Measurements from ENCODE around the gene TRPM1.

Gene TRPM1

GRCh38 chr15:31058236-31058962, 43.1 kb downstream of the TRPM1 start:
- ChIA-PET POLR2A (no interaction called here), CTCF (no interaction called here)
- no peak for DNase-seq (ENCODE audit: extremely low spot score)
- no peak for TF ChIP-seq NFRKB (IDR thresholded peaks at IDR 0.05)
- no peak for TF ChIP-seq TARDBP (IDR thresholded peaks at IDR 0.05)
- TF ChIP-seq SP1 (IDR thresholded peaks at IDR 0.05) = no peak
- no peak for TF ChIP-seq HDGF (IDR thresholded peaks at IDR 0.05; ENCODE audit: borderline replicate concordance)
- TF ChIP-seq ELF4 (IDR thresholded peaks at IDR 0.05) = no peak
- no peak for TF ChIP-seq FOXA1 (IDR thresholded peaks at IDR 0.05)
- no peak for TF ChIP-seq PKNOX1 (IDR thresholded peaks at IDR 0.05)
- TF ChIP-seq L3MBTL2 (conservative IDR thresholded peaks at IDR 0.05) = no peak
- TF ChIP-seq CTBP1 (IDR thresholded peaks at IDR 0.05; ENCODE audit: borderline replicate concordance) = no peak
- TF ChIP-seq SUZ12 (IDR thresholded peaks at IDR 0.05) = no peak
- TF ChIP-seq FOXK2 (IDR thresholded peaks at IDR 0.05) = no peak
- no peak for TF ChIP-seq ARNT (IDR thresholded peaks at IDR 0.05)
- no peak for TF ChIP-seq BHLHE40 (IDR thresholded peaks at IDR 0.05; ENCODE audit: borderline replicate concordance)
- no peak for TF ChIP-seq ZNF384 (IDR thresholded peaks at IDR 0.05)

GRCh38 chr15:31051496-31052080, 49.9 kb downstream of the TRPM1 start:
- ChIA-PET POLR2A (no interaction called here), CTCF (no interaction called here)
- TF ChIP-seq ARNT (IDR thresholded peaks at IDR 0.05) = no peak
- no peak for TF ChIP-seq NFRKB (IDR thresholded peaks at IDR 0.05)
- no peak for DNase-seq (ENCODE audit: extremely low spot score)

- TF ChIP-seq TARDBP (IDR thresholded peaks at IDR 0.05) (no peak), FOXA1 (IDR thresholded peaks at IDR 0.05) (no peak), ARNT (IDR thresholded peaks at IDR 0.05) (no peak), CTBP1 (IDR thresholded peaks at IDR 0.05; ENCODE audit: borderline replicate concordance) (no peak)
- POLR2A ChIA-PET = no interaction called here
- DNase-seq (ENCODE audit: extremely low spot score) = no peak
- CTCF ChIA-PET = no interaction called here
These were observed 50.6 kb downstream of the TRPM1 start for GRCh38 chr15:31050953-31051352.

GRCh38 chr15:31049682-31050615, 51.6 kb downstream of the TRPM1 start:
- no peak for DNase-seq (ENCODE audit: extremely low spot score)
- POLR2A ChIA-PET = no interaction called here
- CTCF ChIA-PET = no interaction called here
- no peak for TF ChIP-seq L3MBTL2 (conservative IDR thresholded peaks at IDR 0.05)
- no peak for TF ChIP-seq CTBP1 (IDR thresholded peaks at IDR 0.05; ENCODE audit: borderline replicate concordance)
- no peak for TF ChIP-seq HDGF (IDR thresholded peaks at IDR 0.05; ENCODE audit: borderline replicate concordance)

GRCh38 chr15:31049111-31049510, 52.4 kb downstream of the TRPM1 start:
- TF ChIP-seq FOXA1 (IDR thresholded peaks at IDR 0.05) (no peak), ARNT (IDR thresholded peaks at IDR 0.05) (no peak), SP1 (IDR thresholded peaks at IDR 0.05) (no peak), ZNF384 (IDR thresholded peaks at IDR 0.05) (no peak), NFRKB (IDR thresholded peaks at IDR 0.05) (no peak), BHLHE40 (IDR thresholded peaks at IDR 0.05; ENCODE audit: borderline replicate concordance) (no peak), ELF4 (IDR thresholded peaks at IDR 0.05) (no peak), TARDBP (IDR thresholded peaks at IDR 0.05) (no peak), L3MBTL2 (conservative IDR thresholded peaks at IDR 0.05) (no peak)
- POLR2A ChIA-PET = no interaction called here
- CTCF ChIA-PET = no interaction called here
- no peak for DNase-seq (ENCODE audit: extremely low spot score)

- no peak for DNase-seq (ENCODE audit: extremely low spot score)
- ChIA-PET CTCF (no interaction called here), POLR2A (no interaction called here)
- TF ChIP-seq SP1 (IDR thresholded peaks at IDR 0.05) = no peak
- TF ChIP-seq FOXK2 (IDR thresholded peaks at IDR 0.05) = no peak
These were observed 54.1 kb downstream of the TRPM1 start for GRCh38 chr15:31047437-31047836.

- POLR2A ChIA-PET = no interaction called here
- CTCF ChIA-PET = no interaction called here
- DNase-seq (ENCODE audit: extremely low spot score) = no peak
- TF ChIP-seq FOXM1 (IDR thresholded peaks at IDR 0.05; ENCODE audit: borderline replicate concordance) = no peak
- no peak for TF ChIP-seq CTBP1 (IDR thresholded peaks at IDR 0.05; ENCODE audit: borderline replicate concordance)
These were observed 54.7 kb downstream of the TRPM1 start for GRCh38 chr15:31046759-31047359.

- no peak for DNase-seq (ENCODE audit: extremely low spot score)
- ChIA-PET CTCF (no interaction called here), POLR2A (no interaction called here)
- TF ChIP-seq FOXM1 (IDR thresholded peaks at IDR 0.05; ENCODE audit: borderline replicate concordance) (no peak), BHLHE40 (IDR thresholded peaks at IDR 0.05; ENCODE audit: borderline replicate concordance) (no peak), FOXK2 (IDR thresholded peaks at IDR 0.05) (no peak), PKNOX1 (IDR thresholded peaks at IDR 0.05) (no peak), ELF4 (IDR thresholded peaks at IDR 0.05) (no peak), NFRKB (IDR thresholded peaks at IDR 0.05) (no peak), LEF1 (IDR thresholded peaks at IDR 0.05; ENCODE audit: borderline replicate concordance) (no peak), ZNF384 (IDR thresholded peaks at IDR 0.05) (no peak), CTBP1 (IDR thresholded peaks at IDR 0.05; ENCODE audit: borderline replicate concordance) (no peak), FOXA1 (IDR thresholded peaks at IDR 0.05) (no peak), SUZ12 (IDR thresholded peaks at IDR 0.05) (no peak), SP1 (IDR thresholded peaks at IDR 0.05) (no peak), ARNT (IDR thresholded peaks at IDR 0.05) (no peak), TARDBP (IDR thresholded peaks at IDR 0.05) (no peak)
These were observed 55.9 kb downstream of the TRPM1 start for GRCh38 chr15:31045606-31046005.

Measured in HEK293T (cell line).